Nucleus accumbens (tissue), 56 donors: ENCODE data around the gene RBFA.
"Not testable (repeated sequence)": the region's sequence is repeated elsewhere in the genome, so short reads cannot be mapped to it uniquely, and the experiment has no call there.

Experiments used
- DNase-seq, 56 donors: peaks; one replicate each; lab custom pipeline; 2025; lab: John Stamatoyannopoulos, UW

The RBFA gene

GRCh38 chr18:80026363-80026762 is 7.9 kb upstream of the RBFA start:
- DNase-seq: no peak

DNA sequence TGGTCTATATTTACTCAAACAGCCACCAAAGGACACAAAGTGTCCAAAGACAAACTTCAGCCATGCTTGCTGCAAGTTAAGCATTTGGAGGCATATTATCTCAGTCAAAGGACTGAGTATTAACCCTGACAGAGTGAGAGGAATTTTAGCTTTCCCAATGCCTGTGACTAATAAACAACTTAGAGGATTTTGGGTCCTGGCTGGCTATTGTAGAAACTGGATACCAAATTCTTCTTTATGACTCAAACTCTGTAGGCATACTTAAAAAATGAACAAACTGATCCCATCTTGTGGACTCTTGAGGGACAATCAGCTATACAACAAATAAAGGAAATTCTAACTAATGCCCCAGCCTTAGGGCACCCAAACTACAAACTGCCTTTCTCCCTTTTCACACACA is 6.5 kb upstream of the RBFA start:
- not testable (repeated sequence) for DNase-seq

DNA sequence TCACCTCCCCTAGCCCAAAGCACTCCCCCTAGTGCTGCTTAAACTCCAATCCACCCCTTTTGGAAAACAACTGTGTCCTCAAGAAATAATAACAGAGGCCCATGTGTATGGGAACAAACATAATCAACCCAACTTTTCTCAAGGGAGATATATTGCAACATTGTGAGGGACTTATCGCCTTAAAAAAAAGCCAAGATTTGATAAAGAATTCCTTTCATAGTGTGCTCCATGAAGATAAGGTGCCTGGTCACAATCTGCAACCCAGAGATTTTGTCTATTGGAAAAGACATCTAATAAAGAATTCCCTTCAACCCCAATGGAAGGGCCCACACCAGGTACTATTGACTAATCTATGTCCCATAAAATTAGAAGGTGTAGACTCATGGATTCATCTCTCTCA is 4.5 kb upstream of the RBFA start:
- DNase-seq: no peak

DNA sequence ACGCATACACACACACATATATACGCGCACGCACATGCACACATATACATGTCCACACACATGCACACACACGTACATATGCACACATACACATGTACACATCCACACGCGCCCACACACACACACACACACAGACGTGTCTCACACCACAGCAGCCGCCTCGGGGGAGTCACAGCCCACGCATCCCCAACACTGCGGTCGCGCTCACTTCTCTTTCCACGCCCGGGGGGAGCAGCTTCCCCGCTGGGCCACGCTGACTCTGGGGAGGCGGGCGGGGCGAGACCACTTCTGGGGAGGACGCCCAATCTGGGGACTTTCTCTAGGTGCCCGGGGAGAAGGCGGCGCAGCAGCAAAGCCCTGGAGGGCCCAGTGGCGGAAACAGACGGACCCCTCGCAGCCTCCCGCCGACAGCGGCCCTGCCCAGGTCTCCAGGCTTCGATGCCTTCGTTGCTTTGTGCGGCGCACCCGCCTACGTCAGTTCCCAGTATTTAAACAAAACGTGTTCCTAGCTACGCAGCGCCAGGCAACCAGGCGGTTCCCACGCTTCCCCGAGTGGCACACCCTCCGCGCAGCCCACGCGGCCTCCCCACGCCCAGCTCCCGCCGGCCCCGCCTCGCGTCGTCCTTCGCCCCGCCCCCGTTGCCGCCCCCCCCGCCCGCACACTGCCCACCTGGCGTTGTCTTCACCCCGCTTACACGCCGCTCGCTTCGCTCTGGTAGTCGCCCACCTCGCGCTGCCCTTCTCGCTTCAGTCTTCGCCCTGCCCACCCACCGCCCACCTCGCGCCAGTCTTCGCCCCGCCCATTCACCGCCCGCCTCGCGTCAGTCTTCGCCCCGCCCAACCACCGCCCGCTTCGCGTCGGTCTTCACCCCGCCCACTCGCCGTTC is 810 bp upstream of the RBFA start:
- DNase-seq: peak in 34 of 56 donors; percentile 32 to 95 (median 78)

DNA sequence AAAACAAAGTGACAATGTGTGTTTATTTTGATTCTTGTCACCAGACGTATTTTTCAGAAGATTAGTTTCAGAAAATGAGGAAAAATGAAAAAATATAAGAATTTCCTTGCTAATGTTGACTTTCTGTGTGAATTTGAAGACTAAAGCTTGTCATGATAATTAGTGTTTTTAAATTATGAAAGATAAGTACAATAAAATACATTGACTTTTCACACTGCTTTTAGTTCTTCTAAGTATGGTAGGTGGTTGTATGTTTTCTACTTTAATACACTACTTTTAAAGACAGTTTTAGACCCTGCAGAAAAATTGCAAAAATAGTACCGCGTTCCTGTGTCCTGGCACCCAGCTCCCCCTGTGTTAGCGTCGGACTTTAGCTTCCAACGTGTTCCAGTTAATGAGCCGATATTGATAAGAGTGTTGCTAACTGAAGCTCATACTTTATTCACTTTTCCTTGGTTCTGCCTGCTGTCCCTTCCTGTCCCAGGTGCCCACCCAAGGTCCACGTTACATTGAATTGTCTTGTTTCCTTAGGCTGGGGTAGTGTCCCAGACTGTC is 695 bp downstream of the RBFA start:
- DNase-seq: no peak

DNA sequence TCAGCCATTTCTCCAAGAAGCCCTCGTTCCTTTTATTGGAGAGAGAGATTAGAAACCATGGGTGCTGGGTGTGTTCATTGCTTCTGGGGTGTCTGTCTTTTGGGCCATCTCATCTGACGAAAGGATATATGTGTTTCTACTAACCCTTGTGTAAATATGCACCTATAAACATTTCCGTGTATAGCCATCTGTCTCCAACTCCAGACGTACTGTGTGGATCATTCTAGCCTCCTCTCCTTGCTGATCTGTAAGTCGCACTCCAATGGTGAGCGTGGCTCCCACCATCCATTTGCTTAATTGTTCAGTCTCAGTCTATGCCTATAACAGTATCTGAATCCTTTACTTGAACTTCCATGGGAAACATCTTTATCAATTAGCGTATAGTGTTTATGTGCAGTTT is 1.8 kb downstream of the RBFA start:
- no peak for DNase-seq

DNA sequence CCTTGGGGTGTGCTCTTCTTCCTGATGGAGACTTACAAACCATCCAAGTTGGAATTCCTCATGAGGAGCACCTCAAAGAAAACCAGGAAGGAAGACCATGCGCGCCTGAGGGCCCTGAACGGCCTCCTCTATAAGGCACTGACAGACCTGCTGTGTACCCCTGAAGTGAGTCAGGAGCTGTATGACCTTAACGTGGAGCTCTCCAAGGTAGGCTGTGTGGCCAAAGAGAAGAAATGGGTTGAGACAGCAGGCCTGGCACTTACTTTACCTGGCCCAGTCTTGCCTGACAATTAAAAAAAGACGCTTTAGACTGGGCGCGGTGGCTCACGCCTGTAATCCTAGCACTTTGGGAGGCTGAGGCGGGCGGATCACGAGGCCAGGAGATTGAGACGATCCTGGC is 3.1 kb downstream of the RBFA start:
- DNase-seq: no peak

DNA sequence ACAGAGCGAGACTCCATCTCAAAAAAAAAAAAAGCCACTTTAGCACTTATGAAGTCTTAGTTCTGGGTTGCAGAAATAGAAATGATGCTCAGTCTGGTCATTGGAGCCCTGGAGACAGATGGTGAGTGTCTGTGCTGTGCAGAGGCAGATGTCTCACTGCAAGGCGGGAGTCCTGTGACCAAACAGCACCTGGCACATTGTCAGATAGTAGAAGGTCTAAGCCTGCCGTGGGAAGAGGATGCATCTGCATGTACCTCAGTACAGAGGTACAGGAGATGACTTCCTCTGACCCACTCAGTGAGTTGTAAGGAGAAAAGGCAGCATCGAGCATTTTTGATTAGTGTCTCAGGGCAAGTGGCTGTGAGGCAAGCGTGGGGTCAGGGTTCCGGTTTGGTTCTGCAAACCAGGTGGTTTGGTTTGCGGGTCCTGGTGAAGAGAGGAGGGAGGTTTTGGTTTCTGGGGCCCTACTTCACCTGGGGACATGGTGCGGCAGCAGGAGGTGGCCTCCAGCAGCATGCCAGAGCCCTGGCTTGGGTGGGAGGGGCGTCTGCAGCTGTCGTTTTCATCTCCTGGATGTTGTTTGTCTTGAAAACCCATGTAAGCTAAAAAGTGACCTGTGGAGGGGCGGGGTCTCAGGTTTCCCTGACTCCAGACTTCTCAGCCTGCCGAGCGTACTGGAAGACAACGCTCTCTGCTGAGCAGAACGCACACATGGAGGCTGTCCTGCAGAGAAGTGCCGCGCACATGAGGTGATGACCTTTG is 3.8 kb downstream of the RBFA start:
- DNase-seq: no peak

DNA sequence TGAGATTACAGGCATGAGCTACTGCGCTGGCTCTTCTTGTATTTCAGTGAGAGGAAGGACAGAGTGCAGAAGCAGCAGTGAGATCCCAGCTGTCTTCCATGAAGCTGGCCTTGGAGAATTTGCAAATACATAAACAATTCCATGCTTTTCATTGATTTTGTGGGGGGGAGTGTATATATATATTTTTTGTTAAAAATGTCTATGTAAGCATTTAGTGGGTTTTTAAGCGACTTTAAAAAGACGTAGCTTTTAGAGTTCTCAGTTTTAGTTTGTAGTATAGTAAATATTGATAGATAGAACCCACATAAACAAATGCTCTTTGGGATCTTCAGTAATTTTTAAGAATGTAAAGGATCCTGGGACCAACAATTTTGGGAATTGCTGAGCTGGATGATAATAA is 6.3 kb downstream of the RBFA start:
- no peak for DNase-seq

- DNase-seq: no peak
These were observed 7.2 kb downstream of the RBFA start for GRCh38 chr18:80041424-80041823.

DNA sequence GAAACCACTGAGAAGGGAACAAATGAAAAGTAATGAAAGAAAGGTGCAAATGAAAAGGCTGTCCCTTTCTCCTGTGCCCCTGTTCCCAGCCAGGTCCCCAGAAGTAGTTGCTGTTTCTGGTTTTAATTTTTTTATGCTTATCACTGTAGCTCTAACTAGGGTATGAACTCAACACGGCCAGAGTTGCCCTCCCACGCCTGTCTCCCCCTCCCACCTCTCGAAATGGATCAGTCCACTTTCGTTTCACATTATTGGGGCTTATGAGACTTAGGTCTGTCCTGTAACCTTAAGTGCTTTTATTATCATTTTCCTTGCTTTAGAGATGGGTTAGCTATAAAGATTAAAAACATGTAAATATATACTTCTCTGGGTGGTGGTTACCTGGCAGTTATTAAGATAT is 8.6 kb downstream of the RBFA start:
- no peak for DNase-seq

DNA sequence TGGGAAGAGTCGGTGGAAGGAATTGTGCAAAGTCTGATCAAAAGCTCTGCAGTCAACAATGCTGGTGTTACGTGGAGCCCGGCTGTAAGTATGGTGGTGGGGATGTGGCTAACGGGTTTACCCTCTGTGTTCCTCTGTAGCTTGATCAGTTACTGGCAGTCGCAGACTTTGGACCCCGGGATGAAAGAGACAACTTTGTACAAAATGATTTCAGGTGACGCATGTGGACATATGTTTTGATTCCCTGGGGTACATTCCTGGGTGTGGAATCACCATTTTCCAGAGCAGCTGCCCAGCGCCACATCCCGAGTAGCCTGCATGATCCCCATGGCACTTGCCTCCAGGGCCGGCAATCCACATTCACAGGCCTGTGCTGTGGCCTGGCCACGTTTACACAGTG is 9.8 kb downstream of the RBFA start:
- DNase-seq: no peak

DNA sequence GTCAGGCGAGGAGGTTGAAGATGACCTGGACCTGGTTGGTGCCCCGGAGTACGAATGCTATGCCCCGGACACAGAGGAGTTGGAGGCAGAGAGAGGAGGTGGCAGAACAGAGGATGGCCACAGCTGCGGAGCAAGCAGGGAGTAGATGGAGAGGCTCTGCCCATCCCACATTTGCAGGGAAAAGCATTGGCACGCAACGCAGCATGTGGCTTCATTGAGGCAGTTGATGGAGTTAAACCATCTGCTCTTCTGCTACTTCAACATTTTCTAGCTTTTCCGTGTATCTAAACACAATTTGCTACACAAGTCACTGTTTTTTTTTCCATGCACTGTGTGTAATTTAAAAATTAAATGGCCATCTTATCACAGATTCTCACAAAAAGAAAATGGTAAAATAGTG is 11.8 kb downstream of the RBFA start:
- no peak for DNase-seq

GRCh38 chr18:80046431-80046830 is 12.2 kb downstream of the RBFA start:
- no peak for DNase-seq

GRCh38 chr18:80046961-80047541 is 12.8 kb downstream of the RBFA start:
- DNase-seq: peak in 3 of 56 donors; percentile 5 to 7 (median 6)

DNA sequence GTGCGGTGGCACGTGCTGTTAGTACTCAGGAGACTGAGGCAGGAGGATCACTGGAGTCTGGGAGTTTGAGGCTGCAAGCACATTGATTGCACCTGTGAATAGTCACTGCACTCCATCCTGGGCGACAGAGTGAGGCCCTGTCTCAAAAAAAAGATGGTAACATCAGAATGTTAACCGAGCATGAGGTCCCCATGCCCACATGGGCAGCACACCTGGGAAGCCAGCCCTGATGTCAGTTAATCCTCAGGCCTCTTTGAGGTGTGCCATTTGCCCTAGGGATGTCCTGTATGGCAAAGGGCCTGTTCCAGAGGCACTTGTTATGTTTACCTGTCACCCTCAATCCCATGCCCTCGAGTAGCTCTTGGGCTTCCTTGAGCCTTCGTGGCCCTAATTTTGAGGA is 16.6 kb downstream of the RBFA start:
- no peak for DNase-seq

- no peak for DNase-seq
These were observed 21.9 kb downstream of the RBFA start for GRCh38 chr18:80056095-80056494.

GRCh38 chr18:80059945-80060344 is 25.7 kb downstream of the RBFA start:
- no peak for DNase-seq

DNA sequence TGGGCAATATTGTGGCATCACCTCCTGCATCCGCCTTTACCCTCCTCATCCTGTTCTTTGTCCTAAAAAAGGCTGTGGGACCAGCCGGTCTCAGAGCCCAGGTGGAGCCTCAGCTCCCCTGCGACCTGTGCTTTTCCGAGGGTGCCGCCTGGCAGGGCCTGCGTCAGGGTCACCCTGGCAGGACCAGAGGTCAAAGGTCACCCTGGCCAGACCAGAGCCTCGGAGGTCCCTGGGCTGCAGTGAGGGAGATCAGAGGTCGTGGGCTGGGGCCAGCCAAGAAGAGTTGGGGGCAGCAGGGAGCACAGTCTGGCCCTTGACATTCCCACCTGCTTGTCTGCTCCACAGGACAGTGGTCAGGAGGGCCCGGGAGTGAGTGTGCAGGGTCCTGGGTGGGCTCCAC is 31.5 kb downstream of the RBFA start:
- DNase-seq: no peak

- DNase-seq: no peak
These were observed 33.1 kb downstream of the RBFA start for GRCh38 chr18:80067321-80067720.

- DNase-seq: no peak
These were observed 33.7 kb downstream of the RBFA start for GRCh38 chr18:80067897-80068296.
